HG02885 (cell line): ENCODE data around the gene WNK2.

ENCODE experiments used
- ATAC-seq: cut with Tn5 transposase; IDR thresholded peaks from one replicate; pipeline ENCODE4 v1.9.1; 2021; ENCODE audit warnings: mild to moderate bottlenecking; ENCODE audit not compliant: unreplicated experiment, poor library complexity

WNK2 gene

DNA sequence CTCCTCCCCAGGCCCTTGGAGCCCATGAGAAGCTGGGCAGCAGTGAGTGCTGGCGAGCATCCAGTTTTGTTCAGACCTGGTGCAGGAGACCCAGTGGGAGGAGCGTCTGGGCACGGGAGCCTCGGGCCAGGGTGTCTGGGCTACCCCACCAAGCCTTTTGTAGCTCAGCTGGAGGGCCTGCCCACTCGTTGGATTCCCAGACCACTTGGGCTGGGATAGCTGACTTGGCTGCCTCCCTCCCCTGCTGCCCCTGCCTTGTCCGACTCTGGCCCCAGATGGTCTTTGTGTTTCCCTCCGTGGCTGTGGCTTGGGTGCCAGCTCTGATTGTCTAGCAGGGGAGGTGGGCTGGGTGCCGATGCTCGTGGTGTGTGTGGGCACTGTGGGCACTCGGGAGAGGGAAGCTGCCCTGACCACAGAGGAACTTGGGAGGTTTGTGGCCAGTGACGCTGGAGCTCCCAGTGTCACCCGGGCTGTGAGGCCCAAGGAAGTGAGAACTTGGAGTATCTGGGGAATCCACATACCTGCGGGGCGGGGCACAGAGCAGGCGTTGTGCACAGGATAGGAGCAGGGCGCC lies 47.3 kb downstream of the WNK2 start:
- ATAC-seq: no peak

DNA sequence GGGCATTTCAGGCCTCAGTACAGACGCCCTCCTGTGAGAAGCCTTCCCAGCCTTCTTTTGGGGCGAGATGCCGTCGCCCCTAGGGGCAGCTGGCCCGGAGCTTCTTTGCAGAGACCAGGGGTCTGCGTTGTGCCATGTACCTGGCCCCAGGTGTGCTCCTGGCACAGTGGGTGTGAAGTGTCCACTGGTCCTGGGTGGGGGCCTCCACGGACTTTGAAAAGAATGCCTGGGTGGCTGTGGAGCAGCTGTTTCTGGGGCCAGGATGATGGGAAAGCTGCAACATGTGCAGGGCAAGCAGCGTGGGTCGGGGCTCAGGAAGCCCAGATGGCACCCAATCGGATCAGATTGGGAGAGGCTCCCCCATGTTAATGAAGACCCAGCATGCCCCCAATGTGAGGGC lies 47.8 kb downstream of the WNK2 start:
- no peak for ATAC-seq

DNA sequence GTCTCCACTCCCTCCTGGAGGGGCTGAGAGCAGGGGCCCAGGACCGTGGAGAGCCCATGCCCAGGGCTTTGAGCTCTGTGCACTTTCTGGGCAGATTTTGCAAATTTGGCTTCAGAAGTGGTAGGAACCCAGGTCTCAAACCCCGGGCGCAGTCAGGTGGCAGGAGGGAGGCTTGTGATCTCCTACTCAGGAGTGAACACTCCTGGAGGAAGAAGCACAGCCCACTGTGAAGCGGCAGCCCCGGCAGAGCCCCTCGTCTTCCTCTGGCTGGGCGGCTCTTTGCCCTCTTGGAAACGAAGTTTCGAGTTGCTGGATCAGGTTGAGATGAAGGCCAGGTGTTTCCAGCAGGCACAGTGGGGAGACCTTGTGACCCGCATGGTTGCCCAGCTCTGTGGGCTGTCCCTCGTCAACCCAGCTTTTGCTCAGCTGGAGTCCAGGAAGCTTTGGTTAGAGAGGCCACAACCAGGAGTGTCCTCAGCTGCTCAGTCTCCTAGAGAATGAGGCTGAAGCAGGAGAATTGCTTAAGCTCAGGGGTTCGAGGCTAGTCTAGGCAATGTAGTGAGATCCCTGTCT lies 48.5 kb downstream of the WNK2 start:
- ATAC-seq: no peak

DNA sequence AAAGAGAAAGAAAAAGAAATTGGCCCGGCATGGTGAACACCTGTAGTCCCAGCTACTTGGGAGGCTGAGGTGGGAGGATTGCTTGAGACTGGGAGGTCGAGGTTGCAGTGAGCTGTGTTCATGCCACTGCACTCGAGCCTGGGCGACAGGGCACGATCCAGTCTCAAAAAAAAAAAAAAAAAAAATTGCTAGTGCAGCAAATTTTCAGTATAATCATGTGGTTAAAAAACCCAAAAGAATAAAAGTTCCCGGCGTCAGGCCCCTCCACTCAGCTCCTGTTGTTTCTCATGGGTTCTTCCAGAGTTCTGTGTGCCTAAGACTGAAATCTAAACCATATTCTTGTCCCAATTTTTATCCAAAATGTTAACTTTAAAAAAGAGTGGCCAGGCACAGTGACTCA lies 49.1 kb downstream of the WNK2 start:
- no peak for ATAC-seq

DNA sequence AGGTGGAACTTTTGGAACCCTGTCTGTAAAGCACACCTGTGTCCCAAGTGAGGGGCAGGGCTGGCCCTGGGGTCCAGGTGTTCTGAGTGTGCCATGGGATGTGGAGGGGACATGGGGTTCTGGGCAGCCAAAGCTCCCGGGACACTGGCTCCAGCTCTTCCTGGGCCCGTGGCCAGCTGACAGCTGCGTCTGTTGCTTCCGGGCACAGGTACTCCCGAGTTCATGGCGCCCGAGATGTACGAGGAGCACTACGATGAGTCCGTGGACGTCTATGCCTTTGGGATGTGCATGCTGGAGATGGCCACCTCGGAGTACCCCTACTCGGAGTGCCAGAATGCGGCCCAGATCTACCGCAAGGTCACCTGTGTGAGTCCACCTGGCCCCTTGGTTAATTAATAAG lies 50.7 kb downstream of the WNK2 start:
- no peak for ATAC-seq

DNA sequence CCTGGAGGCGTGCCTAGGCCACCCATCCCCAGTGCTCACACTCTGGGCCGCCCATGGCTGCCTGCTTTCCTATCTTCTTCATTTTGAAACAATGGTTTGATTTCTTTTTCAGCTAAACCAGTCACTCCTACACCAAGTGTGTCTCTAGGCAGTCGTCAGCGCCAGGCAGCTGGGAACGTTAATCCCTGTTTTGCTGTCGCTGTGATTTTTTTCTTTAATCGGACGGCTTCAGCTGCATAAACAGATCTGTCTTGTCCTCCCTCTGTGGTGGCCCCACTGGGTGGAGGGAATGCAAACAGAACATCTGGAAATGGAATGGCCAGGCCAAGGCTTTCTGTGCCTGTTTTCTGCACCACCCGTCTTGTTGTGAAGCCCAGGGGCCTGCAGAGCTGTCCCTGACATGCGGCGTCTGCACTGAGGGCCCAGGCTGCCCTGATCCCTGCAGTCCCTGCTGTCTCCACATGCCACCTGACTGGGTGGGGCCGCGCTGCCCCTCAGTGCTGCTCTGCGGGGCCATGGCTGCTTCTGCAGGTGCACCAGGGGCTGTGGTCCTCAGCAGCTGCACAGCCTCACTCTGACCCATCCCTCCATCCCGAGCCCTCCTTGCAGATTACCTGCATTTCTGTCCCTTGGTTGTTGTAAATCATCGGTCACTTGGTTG lies 51.5 kb downstream of the WNK2 start:
- no peak for ATAC-seq

DNA sequence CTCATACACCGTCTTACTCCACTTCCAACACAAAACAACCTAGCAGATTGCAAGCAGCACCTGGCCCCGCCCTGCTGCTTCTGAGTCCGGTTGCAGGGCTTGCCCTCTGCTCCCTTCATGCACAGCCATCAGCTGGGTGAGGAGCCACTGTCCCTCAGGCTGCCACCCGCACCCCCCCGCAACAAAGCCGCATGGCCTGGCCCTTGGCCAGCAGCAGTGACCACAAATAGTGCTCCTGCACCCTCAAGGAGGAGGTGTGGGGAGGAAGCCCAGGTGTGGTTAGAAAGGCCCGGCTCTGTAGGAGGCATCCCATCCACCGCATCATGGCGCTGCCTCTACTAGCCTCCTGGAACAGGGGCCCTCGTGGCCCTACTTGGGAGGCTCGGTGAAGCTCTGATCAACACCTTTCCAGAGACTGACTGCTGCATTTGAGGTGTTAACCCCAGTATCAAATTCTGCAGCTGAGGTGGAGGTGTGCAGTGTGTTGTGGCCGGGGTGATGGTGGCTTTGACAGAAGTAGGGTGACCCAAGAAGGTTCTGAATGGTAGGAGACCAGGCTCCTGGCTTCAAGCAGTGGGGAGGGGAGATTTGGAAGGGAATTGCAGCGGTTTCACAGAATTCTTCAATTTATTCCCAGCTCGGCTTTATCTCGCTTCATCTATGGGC lies 52.7 kb downstream of the WNK2 start:
- ATAC-seq: no peak

DNA sequence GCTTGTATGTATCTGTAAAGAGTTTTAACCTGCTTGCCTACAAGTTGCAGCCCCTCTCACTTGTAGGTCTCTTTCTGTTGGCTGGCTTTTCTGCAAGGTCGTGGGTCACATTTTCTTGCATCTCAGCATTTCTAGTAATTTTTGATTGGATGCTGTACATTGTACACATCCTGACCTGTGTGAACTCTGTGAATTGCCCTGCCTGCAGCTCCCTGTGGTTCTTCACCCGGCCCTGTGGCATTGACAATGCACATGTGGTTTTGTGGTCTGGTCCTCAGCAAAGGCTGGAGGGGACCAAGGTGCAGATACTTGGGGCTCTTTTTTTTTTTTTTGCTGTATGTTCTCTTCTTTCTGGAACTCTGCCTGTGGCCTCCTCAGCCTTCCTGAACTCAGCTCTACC lies 53.6 kb downstream of the WNK2 start:
- no peak for ATAC-seq

DNA sequence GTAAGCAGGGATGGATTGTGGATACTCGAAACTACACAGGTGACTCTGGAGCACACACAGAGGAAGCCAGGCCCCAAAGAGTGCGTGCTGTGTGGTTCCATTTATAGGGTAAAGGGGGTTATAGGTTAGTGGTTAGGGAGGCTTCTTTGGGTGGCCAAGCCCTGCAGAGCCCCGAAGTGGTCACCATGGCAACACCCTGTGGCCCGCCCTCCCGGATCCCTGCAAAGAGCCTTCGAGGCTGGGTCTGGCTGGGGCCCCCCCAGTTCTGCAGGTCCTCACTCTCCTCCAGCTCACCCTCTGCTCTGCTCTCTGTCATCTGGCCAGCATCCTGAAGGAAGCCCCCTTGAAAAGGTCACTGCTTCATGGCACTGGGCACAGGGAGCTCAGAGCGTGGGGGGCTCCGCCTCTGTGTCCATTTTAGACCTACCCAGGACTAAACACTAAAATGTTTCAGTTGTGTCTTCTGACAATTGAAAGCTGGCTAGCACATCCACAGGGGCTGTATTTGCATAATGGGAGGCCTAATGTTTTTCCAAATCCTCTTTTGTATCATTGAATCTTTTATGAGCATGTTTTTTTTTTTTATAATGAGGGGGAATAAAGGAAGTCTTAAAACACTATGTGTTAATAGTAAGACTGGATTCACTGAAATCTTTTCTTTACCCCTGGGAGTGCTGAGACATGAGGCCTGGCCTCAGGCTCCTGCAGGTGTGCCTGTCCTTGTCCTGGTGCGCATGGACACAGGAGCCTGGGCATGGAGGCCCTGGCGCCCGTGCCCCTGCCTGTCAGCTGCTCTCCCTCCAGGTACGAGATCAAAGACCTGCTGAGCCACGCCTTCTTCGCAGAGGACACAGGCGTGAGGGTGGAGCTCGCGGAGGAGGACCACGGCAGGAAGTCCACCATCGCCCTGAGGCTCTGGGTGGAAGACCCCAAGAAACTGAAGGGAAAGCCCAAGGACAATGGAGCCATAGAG lies 55.3 kb downstream of the WNK2 start:
- ATAC-seq: no peak

DNA sequence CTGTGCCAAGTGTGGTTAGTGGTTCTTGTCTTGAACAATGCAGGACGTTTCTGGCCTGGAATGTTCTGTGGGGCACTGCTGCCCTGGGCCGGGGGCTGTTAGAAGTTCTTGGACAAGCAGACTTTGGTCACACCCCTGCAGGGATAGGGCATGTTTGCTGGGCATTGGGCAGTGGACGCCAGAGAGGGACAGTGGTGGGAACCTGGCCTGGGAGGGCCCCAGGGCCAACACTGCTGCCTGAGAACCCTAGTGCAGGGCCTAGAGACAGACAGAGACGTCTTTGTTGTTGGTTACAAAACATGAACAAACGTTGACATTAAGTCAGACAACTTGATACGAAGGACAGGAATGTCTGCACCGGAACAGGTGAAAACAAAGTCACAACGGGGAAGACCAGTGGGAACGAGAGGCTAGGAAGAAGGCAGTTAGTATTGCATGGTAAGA lies 57.0 kb downstream of the WNK2 start:
- ATAC-seq: no peak

DNA sequence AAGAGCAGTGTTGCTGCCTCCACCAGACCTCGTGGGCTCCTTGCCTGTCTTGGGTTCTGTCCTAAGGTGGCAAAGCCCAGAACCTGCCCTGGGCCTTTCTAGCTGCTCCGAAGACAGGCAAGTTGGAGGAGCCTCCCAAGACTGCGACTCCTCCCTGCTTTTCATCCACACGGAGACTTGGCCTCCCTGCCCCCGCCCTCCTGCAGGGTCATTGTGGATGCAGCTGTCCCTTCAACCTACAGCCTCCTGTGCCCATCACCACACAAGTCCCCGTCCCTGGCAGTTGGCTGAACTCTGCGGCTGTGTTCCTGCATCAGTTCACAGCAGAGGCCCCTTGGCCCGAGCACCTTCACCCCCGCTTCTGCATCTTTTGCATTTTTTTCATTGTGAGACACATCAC lies 59.2 kb downstream of the WNK2 start:
- no peak for ATAC-seq

DNA sequence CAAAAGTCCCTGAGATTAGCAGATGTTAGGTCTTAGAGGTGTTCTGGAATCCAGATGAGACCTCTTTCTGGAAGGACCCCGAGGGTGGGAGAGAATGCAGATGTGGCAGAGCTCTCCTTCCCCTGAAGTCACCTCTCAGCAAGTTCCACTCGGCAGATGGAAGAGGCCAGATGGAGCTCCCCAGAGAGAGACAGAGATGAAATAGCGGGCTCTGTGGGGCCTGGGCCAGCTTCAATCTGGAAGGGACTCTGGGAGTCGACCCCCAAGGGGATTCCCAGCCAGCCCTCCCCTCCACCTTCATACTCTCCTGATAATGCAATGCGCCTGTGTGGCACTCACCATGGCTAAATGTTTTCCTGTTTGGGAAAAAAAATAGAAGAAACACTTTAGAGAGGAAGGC lies 60.2 kb downstream of the WNK2 start:
- no peak for ATAC-seq

DNA sequence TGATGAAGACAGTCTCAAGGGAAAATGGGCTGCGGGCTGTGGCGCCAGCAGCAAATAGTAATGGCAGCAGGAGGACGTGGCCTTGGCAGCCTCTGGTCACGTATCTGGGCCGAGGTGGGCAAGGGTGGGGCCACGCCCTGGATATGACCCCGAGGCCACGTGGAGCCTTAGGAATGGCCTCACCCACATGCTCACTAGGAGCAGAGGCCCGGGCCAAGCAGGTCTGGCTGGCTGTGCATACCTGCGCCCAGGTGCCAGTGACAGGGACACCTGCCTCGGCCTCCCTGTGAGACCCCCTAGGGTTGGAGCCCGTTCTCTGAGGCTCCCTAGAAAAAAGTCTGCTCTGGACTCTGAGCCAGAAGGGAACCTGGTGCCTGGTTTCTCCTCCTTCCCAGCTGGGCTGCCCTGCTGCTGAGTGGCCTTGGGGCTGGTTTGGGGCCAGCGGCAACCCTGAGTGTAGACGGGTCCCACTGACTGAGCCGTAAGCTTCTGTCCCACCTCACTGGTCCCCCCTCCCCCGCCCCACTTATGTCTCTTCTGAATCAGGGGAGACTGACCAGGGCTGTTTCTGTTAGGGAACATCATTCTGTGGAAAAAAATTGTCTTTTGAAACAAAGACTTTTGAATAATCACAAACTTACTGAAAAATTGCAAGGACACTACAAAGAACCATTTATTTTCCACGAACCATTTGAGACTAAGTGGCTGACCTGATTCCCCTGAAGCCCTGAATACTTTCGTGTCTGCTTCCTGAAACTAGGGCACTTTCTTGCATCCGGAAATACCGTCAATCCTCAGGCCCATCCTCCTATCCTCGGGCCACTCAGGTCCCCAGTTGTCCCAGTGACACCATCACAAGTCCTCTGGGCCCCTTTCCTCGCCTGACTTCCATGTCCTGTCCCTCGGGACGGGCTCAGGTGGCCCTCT lies 60.8 kb downstream of the WNK2 start:
- ATAC-seq: no peak

DNA sequence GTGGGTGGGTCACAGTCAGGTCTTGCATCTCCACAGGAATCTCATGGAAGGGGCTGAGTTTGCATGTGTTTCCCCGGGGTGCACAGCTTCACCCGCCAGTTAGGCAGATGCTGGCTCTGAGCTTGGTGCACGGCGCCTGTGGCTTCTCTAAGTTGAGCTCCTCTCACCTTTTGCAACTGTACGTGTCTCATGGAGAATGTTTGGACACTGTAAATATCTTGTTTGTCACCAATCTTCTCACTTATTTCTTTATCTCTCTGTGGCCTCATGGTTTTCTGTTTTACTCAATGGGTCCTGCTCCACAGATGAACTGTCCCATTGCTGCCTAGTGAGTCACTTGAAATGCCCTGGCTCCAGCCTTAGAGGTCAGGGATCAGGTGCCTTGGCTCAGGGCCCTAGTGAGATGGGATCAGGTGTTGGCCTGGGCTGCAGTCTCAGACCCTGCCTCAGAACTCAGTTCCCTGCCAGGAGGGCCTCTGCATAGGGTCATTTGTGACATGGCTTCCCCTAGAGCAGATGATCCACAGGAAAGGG lies 61.6 kb downstream of the WNK2 start:
- ATAC-seq: no peak

DNA sequence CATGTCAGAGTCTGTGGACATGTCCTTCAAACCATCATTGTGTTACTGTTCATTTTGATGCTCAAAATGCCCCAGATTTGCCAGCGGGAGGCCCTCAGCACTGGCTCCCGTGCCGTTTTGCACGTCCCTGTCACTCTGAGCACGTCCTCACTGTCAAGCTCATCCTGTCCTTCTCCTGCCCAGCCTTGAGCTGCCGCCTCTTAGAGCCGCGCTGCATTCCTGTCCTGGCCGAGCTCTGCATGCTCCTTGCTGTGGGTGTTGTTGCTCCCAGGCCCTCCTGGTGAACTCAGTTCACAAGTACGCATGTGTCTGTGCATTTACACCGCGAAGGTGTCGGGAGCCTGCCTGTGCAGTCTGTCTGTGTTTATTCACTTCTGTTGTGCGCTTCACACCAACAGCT lies 62.2 kb downstream of the WNK2 start:
- ATAC-seq: no peak

DNA sequence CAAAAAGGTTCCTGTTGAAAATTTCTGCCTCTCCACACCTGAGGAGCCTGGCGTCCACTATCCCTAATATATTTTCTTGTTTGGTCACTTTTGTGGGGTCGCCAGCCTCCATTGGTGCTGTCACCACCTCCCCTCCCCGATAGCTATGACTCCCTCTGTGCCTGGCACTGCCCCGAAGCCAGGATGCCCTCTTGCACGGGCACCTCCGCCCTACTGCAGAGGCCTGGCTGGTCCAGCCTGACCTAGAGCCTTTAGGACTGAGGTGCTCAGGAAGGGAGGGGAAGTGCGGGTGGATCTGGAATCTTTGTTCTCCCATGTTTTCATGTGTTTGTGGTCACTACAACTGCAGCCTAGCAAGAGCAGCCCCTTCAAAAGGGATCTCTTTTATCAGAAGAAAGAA lies 62.6 kb downstream of the WNK2 start:
- ATAC-seq: no peak

DNA sequence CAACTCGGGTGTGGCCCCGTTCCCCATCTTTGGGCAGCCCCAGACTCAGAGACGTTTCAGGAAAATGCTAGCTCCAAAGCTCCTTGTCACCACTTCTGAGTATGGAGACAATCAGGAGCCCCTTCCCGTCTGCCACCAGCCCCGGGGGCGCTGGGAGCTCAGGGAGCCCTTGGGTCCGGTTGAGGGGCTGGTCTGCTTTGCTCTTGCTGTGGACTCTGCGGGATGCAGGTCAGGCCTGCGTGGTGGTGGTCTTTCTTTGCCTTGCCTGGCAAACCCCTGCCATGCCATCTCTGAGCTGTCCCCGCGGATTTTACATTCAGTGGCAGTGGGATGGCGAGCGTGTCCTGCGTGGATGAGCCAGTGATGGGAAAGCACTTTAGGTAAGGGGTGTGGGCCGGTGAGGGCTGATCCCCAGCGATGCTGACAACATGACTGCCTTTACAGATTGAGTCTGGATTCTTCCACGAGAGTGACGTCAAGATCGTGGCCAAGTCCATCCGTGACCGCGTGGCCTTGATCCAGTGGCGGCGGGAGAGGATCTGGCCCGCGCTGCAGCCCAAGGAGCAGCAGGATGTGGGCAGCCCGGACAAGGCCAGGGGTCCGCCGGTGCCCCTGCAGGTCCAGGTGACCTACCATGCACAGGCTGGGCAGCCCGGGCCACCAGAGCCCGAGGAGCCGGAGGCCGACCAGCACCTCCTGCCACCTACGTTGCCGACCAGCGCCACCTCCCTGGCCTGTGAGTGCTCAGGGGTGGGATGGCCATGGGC lies 63.3 kb downstream of the WNK2 start:
- no peak for ATAC-seq

DNA sequence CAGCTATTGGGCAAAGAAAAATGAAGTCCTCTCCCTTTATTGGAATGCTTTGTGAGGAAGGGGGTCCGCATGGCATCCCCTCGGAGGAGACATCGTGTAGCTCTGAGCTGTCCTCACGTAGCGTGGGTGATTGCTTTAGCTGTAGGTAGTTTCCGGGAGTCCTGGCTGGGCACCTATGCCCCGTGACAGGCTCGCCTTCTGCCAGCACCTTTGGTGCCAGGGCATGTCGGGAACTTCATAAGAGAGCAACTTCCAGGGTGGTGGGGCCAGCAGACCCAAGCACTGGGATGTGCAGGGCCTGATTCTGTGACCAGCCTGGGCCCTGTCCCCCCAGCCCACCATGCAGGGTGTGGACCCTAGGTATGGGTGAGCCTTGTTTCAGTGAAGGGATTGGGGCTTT lies 64.0 kb downstream of the WNK2 start:
- ATAC-seq: no peak
